Measurements from ENCODE around the gene LDB2.

DNA sequence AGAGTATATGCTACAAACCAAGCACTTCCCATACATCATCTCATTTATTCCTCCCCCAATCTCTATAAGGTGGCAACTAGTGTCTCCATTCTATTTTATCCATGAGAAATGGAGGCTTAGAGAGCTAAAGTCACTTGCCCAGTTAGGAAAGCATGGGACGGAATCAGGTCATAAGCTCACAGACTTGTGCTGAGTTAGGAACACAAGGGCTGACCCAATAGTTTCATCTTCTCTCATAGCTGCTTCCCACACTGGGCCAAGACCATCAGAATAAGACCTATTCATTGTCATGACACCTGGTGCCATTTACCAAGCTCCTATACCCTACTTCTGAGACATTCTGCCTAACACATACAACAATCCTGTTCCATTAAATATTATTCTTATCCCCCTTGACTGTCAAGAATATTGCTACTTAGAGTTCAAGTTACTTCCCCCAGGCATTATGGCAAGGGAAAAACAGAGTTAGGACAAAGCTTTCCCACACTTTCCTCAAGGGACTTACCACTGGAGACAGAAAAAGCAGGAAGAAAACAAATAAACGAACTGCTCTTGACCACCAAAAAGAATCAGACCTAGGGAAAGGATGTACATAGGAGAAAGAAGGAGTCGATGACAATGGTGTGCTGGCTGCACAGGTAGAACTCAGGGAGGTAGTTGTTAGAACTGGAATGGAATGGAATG lies 167.8 kb downstream of the LDB2 start:
- no peak for TF ChIP-seq ESRRA (IDR thresholded peaks at IDR 0.05; ENCODE audit: borderline replicate concordance, low read length)
- no peak for TF ChIP-seq KDM5A (IDR thresholded peaks at IDR 0.05)
- no peak for TF ChIP-seq CHD2 (IDR thresholded peaks at IDR 0.05; ENCODE audit: low read length, partially characterized antibody)

Measured in A549 (cell line).